Right lobe of liver (tissue), 5 donors: ENCODE data around the gene RPRD1B. TPM values are rescaled to one million over a fixed set of nuclear protein-coding genes. Genes with fewer than 3 reads are reported as not detected.

ENCODE experiments used
- small RNA-seq, 2 experiments: library from RNA; depleted of rRNA; stranded (forward); fragments of <200 nt; gene quantifications; one replicate each; pipeline ENCODE3, GENCODE V24; 2016
- total RNA-seq, 6 experiments: library from RNA; depleted of rRNA in 2 of 6; stranded (reverse); fragments of >200 nt in 2 of 6; fragmentation: NEBNext Ultra II Directional in 3 of 6; extraction: Animal tissue kit (Norgen Biotek cat#: 25700) in 3 of 6; gene quantifications; one replicate each; pipeline versions ENCODE4 v1.1.0 to v1.2.4, GENCODE V29; 2016 to 2023
- donor health status: DM: no; HTN: no; CAD: no.
- donor health status: DM: no; HTN: no; CAD: no.
- donor health status: DM: no; HTN: yes; CAD: no.
- donor health status: DM: no; HTN: yes; CAD: no.

RPRD1B gene
- total RNA-seq, 6 experiments from 2014 or later: 25.0 to 153 (median 37.9) TPM

Small RNA genes within 50 kb of the gene (small RNA-seq; reads per million reads assigned to genes)
- 0 reads per million in 2 experiments for gene RN7SL237P

Other genes starting within 250 kb of the RPRD1B start
- 10 to 100 TPM in 1 of 6 experiments, 1 to 10 TPM in 3, under 1 TPM in 2; 0.56 to 10.7 (median 1.8) TPM for gene VSTM2L, start 130.6 kb upstream of the RPRD1B start, total RNA-seq
- gene TTI1, start 290 bp upstream of the RPRD1B start, total RNA-seq: 10 to 100 TPM in 4 of 6 experiments, 1 to 10 TPM in 2; 8.6 to 14.3 (median 11.3) TPM
- 100 to 1,000 TPM; 135 to 940 (median 474) TPM for gene TGM2, start 131.5 kb downstream of the RPRD1B start, total RNA-seq
- gene KIAA1755, start 227.0 kb downstream of the RPRD1B start, total RNA-seq: 1 to 10 TPM in 4 of 6 experiments, under 1 TPM in 2; 0.06 to 2.7 (median 1.5) TPM